SHP77 treated with DMSO at 0.1 percent for 48 hours (cell line): ENCODE results near the gene MGRN1.
A peak's percentile ranks its signal among the peaks of the same experiment; 100 is the strongest.

Experiments
- DNase-seq: peaks from one replicate; lab custom pipeline; 2025; lab: John Stamatoyannopoulos, UW

MGRN1 gene

GRCh38 chr16:4604401-4604800, 20.2 kb upstream of the MGRN1 start:
- no peak for DNase-seq

GRCh38 chr16:4606354-4606753, 18.3 kb upstream of the MGRN1 start:
- DNase-seq: no peak

- DNase-seq: no peak
Observed at GRCh38 chr16:4607841-4608703, 16.6 kb upstream of the MGRN1 start.

GRCh38 chr16:4608704-4608980, 16.0 kb upstream of the MGRN1 start:
- DNase-seq: no peak

GRCh38 chr16:4609200-4610010, 15.2 kb upstream of the MGRN1 start:
- DNase-seq: no peak

- no peak for DNase-seq
Observed at GRCh38 chr16:4610011-4611005, 14.3 kb upstream of the MGRN1 start.

GRCh38 chr16:4611337-4612021, 13.1 kb upstream of the MGRN1 start:
- DNase-seq: no peak

- DNase-seq: no peak
Observed at GRCh38 chr16:4612474-4612931, 12.1 kb upstream of the MGRN1 start.

GRCh38 chr16:4612977-4613635, 11.5 kb upstream of the MGRN1 start:
- DNase-seq: no peak

GRCh38 chr16:4613636-4614570, 10.7 kb upstream of the MGRN1 start:
- DNase-seq: no peak

GRCh38 chr16:4614571-4615383, 9.8 kb upstream of the MGRN1 start, which contains the start of gene UBALD1:
UBALD1 (minus strand) TSS chr16:4614888; CDS start chr16:4614797, 91 bp downstream.
- DNase-seq: peak; percentile 70

GRCh38 chr16:4615384-4616046, 9.1 kb upstream of the MGRN1 start:
- DNase-seq: no peak

- DNase-seq: peak; percentile 99
Observed at GRCh38 chr16:4616047-4616811, 8.4 kb upstream of the MGRN1 start.

GRCh38 chr16:4617880-4618279, 6.7 kb upstream of the MGRN1 start:
- no peak for DNase-seq

GRCh38 chr16:4618645-4619418, 5.8 kb upstream of the MGRN1 start:
- DNase-seq: peak; percentile 31

- no peak for DNase-seq
Observed at GRCh38 chr16:4623593-4623992, 1.0 kb upstream of the MGRN1 start.
